H1 (cell line): ENCODE data around the gene SEC14L6. TPM values are rescaled to one million over a fixed set of nuclear protein-coding genes. Genes with fewer than 3 reads are reported as not detected.

Source experiments
- CTCF ChIA-PET: fragments of 300-600 bp; sonication (Branson Sonifier 250); formaldehyde crosslinking; loops from one replicate; lab custom pipeline; 2021; ENCODE audit not compliant: partially characterized antibody; lab: Charles Lee
- POLR2A ChIA-PET: fragments of 300-600 bp; sonication (Branson Sonifier 250); formaldehyde crosslinking; loops from one replicate; lab custom pipeline; 2021; ENCODE audit warnings: inconsistent platforms; ENCODE audit not compliant: partially characterized antibody; lab: Charles Lee
- DNase-seq, 2 experiments: peaks; one replicate each; pipeline versions ENCODE4 v3.0.0 to v3.0.0-alpha.2; 2010 to 2022; ENCODE audit warnings: low spot score in 2 of 2, low read depth in 1 of 2, mixed read lengths in 1 of 2
- FAIRE-seq: peaks from 2 replicates; lab custom pipeline; 2011; peaks lifted over from hg19 to GRCh38; lab: Jason Lieb, UNC
- H2AFZ ChIP-seq: 2 replicates; pipeline ENCODE4 v1.8.1; 2012; ENCODE audit warnings: low read length, inconsistent platforms
- H2AK5ac ChIP-seq: 2 replicates; pipeline ENCODE4 v1.6.1; 2013; ENCODE audit warnings: low read depth, low read length
- H2BK120ac ChIP-seq: replicated peaks from 2 replicates; pipeline ENCODE3; 2013; ENCODE audit warnings: low read depth, low read length, inconsistent platforms
- H2BK12ac ChIP-seq: 2 replicates; pipeline ENCODE4 v1.6.1; 2013; ENCODE audit warnings: low read depth, low read length
- H2BK15ac ChIP-seq: 2 replicates; pipeline ENCODE4 v1.6.1; 2013; ENCODE audit warnings: low read length
- H2BK20ac ChIP-seq: 2 replicates; pipeline ENCODE4 v1.6.1; 2013; ENCODE audit warnings: low read length
- H2BK5ac ChIP-seq: 2 replicates; pipeline ENCODE4 v1.6.1; 2013; ENCODE audit warnings: low read depth, low read length
- H3K14ac ChIP-seq: 2 replicates; pipeline ENCODE4 v1.6.1; 2013; ENCODE audit warnings: inconsistent platforms; ENCODE audit not compliant: insufficient read length
- H3K18ac ChIP-seq: 2 replicates; pipeline ENCODE4 v1.6.1; 2013; ENCODE audit warnings: low read length; ENCODE audit errors: extremely low read depth
- H3K23ac ChIP-seq: 2 replicates; pipeline ENCODE4 v1.6.1; 2013; ENCODE audit warnings: inconsistent platforms; ENCODE audit not compliant: insufficient read length
- H3K23me2 ChIP-seq: 2 replicates; pipeline ENCODE4 v1.6.1; 2013; ENCODE audit warnings: low read depth, low read length
- H3K27ac ChIP-seq: 2 replicates; pipeline ENCODE4 v1.6.1; 2011; ENCODE audit warnings: low read depth, low read length, inconsistent platforms
- H3K27me3 ChIP-seq, 4 experiments: replicated peaks in 1 of 4; 1 replicate in 1 of 4; 2 replicates in 3 of 4; pipeline versions ENCODE4 v1.6.1 to v1.8.1; 2011 to 2013; ENCODE audit warnings: low read length in 3 of 4, mild to moderate bottlenecking in 3 of 4, inconsistent platforms in 2 of 4, mixed read lengths in 2 of 4, moderate library complexity in 1 of 4; ENCODE audit not compliant: control insufficient read depth in 3 of 4, insufficient read depth in 3 of 4; ENCODE audit errors: extremely low read depth in 1 of 4
- H3K36me3 ChIP-seq, 4 experiments: 2 replicates each; pipeline versions ENCODE4 v1.6.1 to v1.8.1; 2011 to 2013; ENCODE audit warnings: mild to moderate bottlenecking in 4 of 4, low read length in 3 of 4, moderate library complexity in 2 of 4, control low read depth in 1 of 4, inconsistent platforms in 1 of 4; ENCODE audit not compliant: insufficient read depth in 4 of 4, control insufficient read depth in 2 of 4
- H3K4ac ChIP-seq: replicated peaks from 2 replicates; pipeline ENCODE3; 2013; ENCODE audit warnings: low read length, low read depth, mixed read lengths, inconsistent platforms; ENCODE audit not compliant: insufficient read length
- H3K4me1 ChIP-seq, 4 experiments: replicated peaks in 1 of 4; 1 replicate in 1 of 4; 2 replicates in 3 of 4; pipeline versions ENCODE4 v1.6.1 to v1.8.1; 2011 to 2013; ENCODE audit warnings: low read length in 3 of 4, inconsistent platforms in 2 of 4, mixed read lengths in 1 of 4; ENCODE audit not compliant: insufficient read depth in 4 of 4, control insufficient read depth in 3 of 4
- H3K4me2 ChIP-seq, 2 experiments: 2 replicates each; pipeline versions ENCODE4 v1.6.1 to v1.8.1; 2011 to 2013; ENCODE audit warnings: low read depth in 2 of 2, low read length in 2 of 2, control low read depth in 1 of 2, inconsistent platforms in 1 of 2, mild to moderate bottlenecking in 1 of 2; ENCODE audit not compliant: insufficient read depth in 1 of 2
- H3K4me3 ChIP-seq, 4 experiments: fragments of 200-600, 300-600 bp in 1 of 4; sonication (generic), shearing (Covaris generic), sonication (Bioruptor Twin) in 1 of 4; 2 replicates each; pipeline versions ENCODE4 v1.5.1 to v1.8.1; 2011 to 2016; ENCODE audit warnings: low read length in 4 of 4, low read depth in 3 of 4, control low read depth in 2 of 4, inconsistent platforms in 2 of 4, mild to moderate bottlenecking in 2 of 4, mixed read lengths in 1 of 4, moderate library complexity in 1 of 4; ENCODE audit not compliant: insufficient read depth in 2 of 4; ENCODE audit errors: extremely low read depth in 1 of 4
- H3K56ac ChIP-seq: replicated peaks from 2 replicates; pipeline ENCODE3; 2013; ENCODE audit warnings: low read depth, mild to moderate bottlenecking, mixed read lengths, low read length, inconsistent platforms; ENCODE audit not compliant: insufficient read length
- H3K79me1 ChIP-seq: 2 replicates; pipeline ENCODE4 v1.6.1; 2013; ENCODE audit warnings: low read depth, low read length, control low read depth
- H3K79me2 ChIP-seq, 2 experiments: 2 replicates each; pipeline versions ENCODE4 v1.6.1 to v1.8.1; 2012 to 2013; ENCODE audit warnings: low read length in 2 of 2, mild to moderate bottlenecking in 2 of 2, inconsistent platforms in 1 of 2; ENCODE audit not compliant: insufficient read depth in 2 of 2, control insufficient read depth in 1 of 2
- H3K9ac ChIP-seq, 4 experiments: replicated peaks in 1 of 4; 1 replicate in 1 of 4; 2 replicates in 3 of 4; pipeline versions ENCODE4 v1.6.1 to v1.8.1; 2011 to 2013; ENCODE audit warnings: low read depth in 3 of 4, low read length in 3 of 4, control low read depth in 2 of 4, mild to moderate bottlenecking in 2 of 4, moderate library complexity in 2 of 4, inconsistent platforms in 1 of 4; ENCODE audit errors: extremely low read depth in 1 of 4
- H3K9me3 ChIP-seq, 2 experiments: 2 replicates each; pipeline versions ENCODE4 v1.6.1 to v1.8.1; 2012 to 2013; ENCODE audit warnings: mild to moderate bottlenecking in 2 of 2, moderate library complexity in 2 of 2, control low read depth in 1 of 2, inconsistent platforms in 1 of 2, low read depth in 1 of 2, low read length in 1 of 2, mixed read lengths in 1 of 2; ENCODE audit not compliant: insufficient read depth in 2 of 2
- H4K20me1 ChIP-seq, 2 experiments: replicated peaks in 1 of 2; 2 replicates each; pipeline versions ENCODE3 to v1.8.1; 2011 to 2013; ENCODE audit warnings: inconsistent platforms in 2 of 2, low read length in 2 of 2, mild to moderate bottlenecking in 1 of 2; ENCODE audit not compliant: insufficient read depth in 2 of 2, control insufficient read depth in 1 of 2
- H4K5ac ChIP-seq: 2 replicates; pipeline ENCODE4 v1.6.1; 2013; ENCODE audit warnings: low read length, low read depth, mixed read lengths, inconsistent platforms; ENCODE audit not compliant: insufficient read length
- H4K8ac ChIP-seq: 2 replicates; pipeline ENCODE4 v1.8.0; 2013; ENCODE audit warnings: mild to moderate bottlenecking, moderate library complexity, low read length, inconsistent platforms; ENCODE audit not compliant: insufficient read depth; ENCODE audit errors: extremely low read depth
- H4K91ac ChIP-seq: replicated peaks from 2 replicates; pipeline ENCODE3; 2013; ENCODE audit warnings: low read length, mixed read lengths, inconsistent platforms; ENCODE audit not compliant: insufficient read length
- KDM1A ChIP-seq: fragments of 200-600, 300-600 bp; sonication (generic); IDR thresholded peaks from 2 replicates; pipeline ENCODE4 v1.7.1; 2016; ENCODE audit warnings: mild to moderate bottlenecking, low read length, borderline replicate concordance
- WGBS, 2 experiments: shearing (Covaris generic) in 1 of 2; methylation state at CpG; one replicate each; pipeline versions ENCODE4 v1.1.6 to v1.1.7; 2013 to 2015; ENCODE audit warnings: low lambda C conversion rate in 2 of 2, mixed read lengths in 2 of 2, inconsistent platforms in 1 of 2, low coverage in 1 of 2, missing lambda C conversion rate in 1 of 2; ENCODE audit not compliant: insufficient replicate concordance in 2 of 2, insufficient coverage in 1 of 2, insufficient read length in 1 of 2; ENCODE audit errors: extremely low coverage in 1 of 2, missing lambda C conversion rate in 1 of 2; 5-methylcytosine and 5-hydroxymethylcytosine counted together
- polyA plus RNA-seq, 7 experiments: library from polyadenylated mRNA; depleted of rRNA in 3 of 7; stranded (reverse) in 5 of 7; unstranded in 2 of 7; fragments of >200 nt in 5 of 7; fragments of 200-250 nt in 2 of 7; gene quantifications; 1 replicate in 5 of 7; 2 replicates in 1 of 7; 4 replicates in 1 of 7; pipeline versions ENCODE4 v1.2.1 to v1.2.3, GENCODE V29; 2011 to 2013; ENCODE audit warnings: missing spikeins in 2 of 7, mixed read lengths in 2 of 7
- total RNA-seq: library from RNA; stranded (reverse); fragmentation: NEBNext Ultra II Directional; extraction: Animal tissue kit (Norgen Biotek cat#: 25700); gene quantifications from 2 replicates; pipeline ENCODE4 v1.2.1, GENCODE V29; 2021
- TF ChIP-seq, protein P1 (sequence below): IDR thresholded peaks from 2 replicates; pipeline ENCODE4 v1.6.1; 2012; ENCODE audit warnings: inconsistent platforms

SEC14L6 gene
- total and polyA plus RNA-seq, 2 of the 8 experiments (the other 6 are each of a cell fraction or from before 2014, with no cell fraction given) = 0.63 to 2.1 TPM

DNA sequence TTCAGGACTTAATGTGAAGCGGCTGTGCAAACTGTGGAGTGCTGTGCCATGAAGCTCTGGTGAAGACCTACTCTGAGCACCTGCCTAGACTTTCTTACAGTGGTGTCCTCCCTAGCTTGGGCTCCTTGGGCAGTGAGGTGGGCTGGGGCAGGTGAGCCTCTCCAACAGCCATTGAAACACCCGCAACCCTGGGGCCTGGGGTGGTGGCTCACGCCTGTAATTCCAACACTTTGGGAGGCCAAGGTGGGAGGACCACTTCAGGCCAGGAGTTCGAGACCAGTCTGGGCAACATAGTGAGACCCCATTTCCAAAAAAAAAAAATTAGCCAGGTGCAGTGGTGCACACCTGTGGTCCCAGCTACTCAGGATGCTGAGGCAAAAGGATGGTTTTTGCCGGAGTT, 60.4 kb downstream of the SEC14L6 start:
- Histone ChIP-seq H3K27me3 (no peaks in the 10 kb centered on the region), H3K4ac (no peak overlapping the region), H3K27ac (no peak overlapping the region), H3K9me3 (no peaks in the 10 kb centered on the region), H2BK15ac (no peak overlapping the region), H3K23me2 (no peaks in the 10 kb centered on the region), H2BK20ac (no peak overlapping the region), H2BK5ac (no peak overlapping the region), H3K56ac (no peak overlapping the region), H4K91ac (no peak overlapping the region), H2BK12ac (no peak overlapping the region), H3K79me2 (no peaks in the 10 kb centered on the region), H4K5ac (no peak overlapping the region), H3K4me2 (no peak overlapping the region), H3K79me1 (no peaks in the 10 kb centered on the region), H3K14ac (no peak overlapping the region), H2BK120ac (no peak overlapping the region), H3K36me3 (no peaks in the 10 kb centered on the region), H4K20me1 (no peaks in the 10 kb centered on the region), H2AFZ (no peak overlapping the region), H3K4me3 (no peak overlapping the region), H3K23ac (no peak overlapping the region), H3K4me1 (no peaks in the 10 kb centered on the region; a peak in 1 of 7 replicates), H3K18ac (no peak overlapping the region), H4K8ac (no peak overlapping the region), H3K9ac (no peak overlapping the region), H2AK5ac (no peak overlapping the region)
- 0 out of 2 replicates have a peak, but pooled peaks have one; percentile 6 for TF ChIP-seq KDM1A
- TF ChIP-seq, protein P1, sequence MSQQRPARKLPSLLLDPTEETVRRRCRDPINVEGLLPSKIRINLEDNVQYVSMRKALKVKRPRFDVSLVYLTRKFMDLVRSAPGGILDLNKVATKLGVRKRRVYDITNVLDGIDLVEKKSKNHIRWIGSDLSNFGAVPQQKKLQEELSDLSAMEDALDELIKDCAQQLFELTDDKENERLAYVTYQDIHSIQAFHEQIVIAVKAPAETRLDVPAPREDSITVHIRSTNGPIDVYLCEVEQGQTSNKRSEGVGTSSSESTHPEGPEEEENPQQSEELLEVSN = no peak
- ChIA-PET POLR2A (interaction anchor here (0.8 to 1.2 kb wide), 5 partner anchors 10 to 96 kb away, joined by 3 to 5 read pairs (median 4); no protein-coding TSS in a partner anchor), CTCF (interaction anchor here (0.7 to 4.8 kb wide), 33 partner anchors 9 to 198 kb away, joined by 3 to 69 read pairs (median 5); partner anchors contain the start of genes MTFP1, SEC14L2 and SEC14L3)
- 78% methylated on average over 5 of the region's 5 CpGs; no CpG with 5 or more reads in 1 of the 2 experiments for WGBS, 2 experiments
- FAIRE-seq (no peak), DNase-seq (no peak)
